PC-9 (cell line): ENCODE data around the gene UMAD1.

Experiments used
- EZH2 ChIP-seq: fragments of 200-600 bp; sonication (generic); IDR thresholded peaks from 2 replicates; pipeline ENCODE4 v1.8.0; 2017; ENCODE audit warnings: antibody characterized with exemption, low read depth
- TF ChIP-seq, protein P1 (sequence below): fragments of 200-600 bp; sonication (generic); conservative IDR thresholded peaks from 2 replicates; pipeline ENCODE4 v1.6.1; 2017; ENCODE audit warnings: mixed run types, antibody characterized with exemption, mild to moderate bottlenecking, moderate library complexity

DNA sequence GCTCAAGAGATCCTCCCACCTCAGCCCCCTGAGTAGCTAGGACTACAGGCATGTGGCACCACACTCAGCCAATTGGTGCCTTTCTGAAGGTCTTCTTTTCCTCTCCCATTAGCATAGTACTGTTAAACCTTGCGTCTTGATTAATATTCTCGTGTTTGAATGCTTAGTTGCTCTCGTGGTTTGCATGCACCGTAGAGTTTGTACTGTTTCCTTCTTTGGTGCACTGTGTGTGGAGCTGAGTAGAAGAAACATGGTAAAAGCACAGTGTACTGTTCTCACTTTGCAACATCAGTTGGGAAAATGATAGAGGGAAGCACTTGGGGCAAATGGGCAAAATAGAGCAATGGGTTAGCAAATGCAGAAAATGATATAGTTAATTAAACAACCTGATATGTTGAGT, 105.4 kb downstream of the UMAD1 start:
- TF ChIP-seq, protein P1, sequence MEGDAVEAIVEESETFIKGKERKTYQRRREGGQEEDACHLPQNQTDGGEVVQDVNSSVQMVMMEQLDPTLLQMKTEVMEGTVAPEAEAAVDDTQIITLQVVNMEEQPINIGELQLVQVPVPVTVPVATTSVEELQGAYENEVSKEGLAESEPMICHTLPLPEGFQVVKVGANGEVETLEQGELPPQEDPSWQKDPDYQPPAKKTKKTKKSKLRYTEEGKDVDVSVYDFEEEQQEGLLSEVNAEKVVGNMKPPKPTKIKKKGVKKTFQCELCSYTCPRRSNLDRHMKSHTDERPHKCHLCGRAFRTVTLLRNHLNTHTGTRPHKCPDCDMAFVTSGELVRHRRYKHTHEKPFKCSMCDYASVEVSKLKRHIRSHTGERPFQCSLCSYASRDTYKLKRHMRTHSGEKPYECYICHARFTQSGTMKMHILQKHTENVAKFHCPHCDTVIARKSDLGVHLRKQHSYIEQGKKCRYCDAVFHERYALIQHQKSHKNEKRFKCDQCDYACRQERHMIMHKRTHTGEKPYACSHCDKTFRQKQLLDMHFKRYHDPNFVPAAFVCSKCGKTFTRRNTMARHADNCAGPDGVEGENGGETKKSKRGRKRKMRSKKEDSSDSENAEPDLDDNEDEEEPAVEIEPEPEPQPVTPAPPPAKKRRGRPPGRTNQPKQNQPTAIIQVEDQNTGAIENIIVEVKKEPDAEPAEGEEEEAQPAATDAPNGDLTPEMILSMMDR, result no peak
- no peak for TF ChIP-seq EZH2
